BLaER1 treated with 17β-estradiol and CSF1 and Interleukin-3, amounts not matched to agents 10 nM and 100 nM (cell line): Measurements from ENCODE around the gene GPC1.

Experiments used
- H3K27ac ChIP-seq, 11 experiments: shearing (Covaris generic); formaldehyde crosslinking; 2 replicates each; pipeline ENCODE4 v1.8.1; 2022
- H3K27me3 ChIP-seq, 11 experiments: shearing (Covaris generic); formaldehyde crosslinking; 2 replicates each; pipeline ENCODE4 v1.8.1; 2022
- H3K36me3 ChIP-seq, 11 experiments: shearing (Covaris generic); formaldehyde crosslinking; 2 replicates each; pipeline ENCODE4 v1.8.1; 2022
- H3K4me1 ChIP-seq, 10 experiments: shearing (Covaris generic); formaldehyde crosslinking; 2 replicates each; pipeline ENCODE4 v1.8.1; 2022
- H3K4me2 ChIP-seq, 11 experiments: shearing (Covaris generic); formaldehyde crosslinking; 2 replicates each; pipeline ENCODE4 v1.8.1; 2022
- H3K4me3 ChIP-seq, 10 experiments: shearing (Covaris generic); formaldehyde crosslinking; 2 replicates each; pipeline ENCODE4 v1.8.1; 2022
- H3K9ac ChIP-seq, 11 experiments: shearing (Covaris generic); formaldehyde crosslinking; 2 replicates each; pipeline ENCODE4 v1.8.1; 2022
- H3K9me3 ChIP-seq, 11 experiments: shearing (Covaris generic); formaldehyde crosslinking; replicated peaks in 1 of 11; 2 replicates each; pipeline ENCODE4 v1.8.1; 2022
- H4K20me1 ChIP-seq, 11 experiments: shearing (Covaris generic); formaldehyde crosslinking; 2 replicates each; pipeline ENCODE4 v1.8.1; 2022
- Cebpa-rat ChIP-seq, 11 experiments: shearing (Covaris generic); IDR thresholded peaks; 2 replicates each; pipeline ENCODE4 v1.8.1; 2022

Gene GPC1

GRCh38 chr2:240503848-240504247, 68.4 kb downstream of the GPC1 start:
- H3K4me2 ChIP-seq, result no peak overlapping the region
- no peaks in the 10 kb centered on the region for H3K27me3 ChIP-seq
- no peak overlapping the region for H3K4me3 ChIP-seq
- no peak overlapping the region for H3K27ac ChIP-seq
- H3K9ac ChIP-seq, result no peak overlapping the region
- peaks cover 35 to 90% (median 66%) of the 10 kb centered on the region in 11 experiments for H3K36me3 ChIP-seq
- no peaks in the 10 kb centered on the region for H3K9me3 ChIP-seq
- no peaks in the 10 kb centered on the region for H3K4me1 ChIP-seq
- TF ChIP-seq Cebpa-rat (IDR thresholded peaks at IDR 0.05), result no peak
- H4K20me1 ChIP-seq, result peaks cover 0 to 33% (median 0%) of the 10 kb centered on the region in 11 experiments; a peak in 5 of 22 replicates

GRCh38 chr2:240505910-240506309, 70.4 kb downstream of the GPC1 start:
- Histone ChIP-seq H3K9me3 (no peaks in the 10 kb centered on the region), H3K4me3 (no peak overlapping the region), H3K27ac (no peak overlapping the region), H4K20me1 (peaks cover 0 to 31% (median 0%) of the 10 kb centered on the region in 11 experiments; a peak in 6 of 22 replicates), H3K36me3 (peaks cover 27 to 90% (median 64%) of the 10 kb centered on the region in 11 experiments), H3K4me2 (no peak overlapping the region), H3K27me3 (no peaks in the 10 kb centered on the region), H3K9ac (no peak overlapping the region), H3K4me1 (no peaks in the 10 kb centered on the region)
- no peak for TF ChIP-seq Cebpa-rat (IDR thresholded peaks at IDR 0.05)

GRCh38 chr2:240506406-240507059, 71.1 kb downstream of the GPC1 start:
- H4K20me1 ChIP-seq, result peaks cover 0 to 25% (median 0%) of the 10 kb centered on the region in 11 experiments; a peak in 4 of 22 replicates
- H3K9ac ChIP-seq, result no peak overlapping the region
- no peaks in the 10 kb centered on the region for H3K9me3 ChIP-seq
- H3K4me1 ChIP-seq, result no peaks in the 10 kb centered on the region
- no peak overlapping the region for H3K4me3 ChIP-seq
- no peak overlapping the region for H3K4me2 ChIP-seq
- no peak for TF ChIP-seq Cebpa-rat (IDR thresholded peaks at IDR 0.05)
- no peak overlapping the region for H3K27ac ChIP-seq
- H3K36me3 ChIP-seq, result peaks cover 27 to 90% (median 64%) of the 10 kb centered on the region in 11 experiments
- H3K27me3 ChIP-seq, result no peaks in the 10 kb centered on the region

- Histone ChIP-seq H3K36me3 (peaks cover 32 to 90% (median 67%) of the 10 kb centered on the region in 11 experiments), H4K20me1 (peaks cover 0 to 25% (median 0%) of the 10 kb centered on the region in 11 experiments; a peak in 4 of 22 replicates), H3K4me1 (no peaks in the 10 kb centered on the region), H3K4me3 (no peak overlapping the region), H3K9ac (no peak overlapping the region), H3K27me3 (no peaks in the 10 kb centered on the region), H3K27ac (no peak overlapping the region), H3K4me2 (no peak overlapping the region), H3K9me3 (no peaks in the 10 kb centered on the region)
- TF ChIP-seq Cebpa-rat (IDR thresholded peaks at IDR 0.05), result no peak
These were observed 71.8 kb downstream of the GPC1 start for GRCh38 chr2:240507060-240507777.

- H3K27me3 ChIP-seq, result no peaks in the 10 kb centered on the region
- no peaks in the 10 kb centered on the region for H3K9me3 ChIP-seq
- H3K36me3 ChIP-seq, result peaks cover 35 to 92% (median 73%) of the 10 kb centered on the region in 11 experiments
- H3K9ac ChIP-seq, result no peak overlapping the region; a peak in 1 of 22 replicates
- no peak overlapping the region for H3K4me3 ChIP-seq
- H3K4me2 ChIP-seq, result no peak overlapping the region
- no peak for TF ChIP-seq Cebpa-rat (IDR thresholded peaks at IDR 0.05)
- H3K4me1 ChIP-seq, result no peaks in the 10 kb centered on the region
- H3K27ac ChIP-seq, result no peak overlapping the region
- peaks cover 0 to 31% (median under 1%) of the 10 kb centered on the region in 11 experiments; a peak in 6 of 22 replicates for H4K20me1 ChIP-seq
These were observed 72.4 kb downstream of the GPC1 start for GRCh38 chr2:240507778-240508251.

GRCh38 chr2:240508832-240509545, 73.5 kb downstream of the GPC1 start:
- no peak overlapping the region for H3K4me3 ChIP-seq
- TF ChIP-seq Cebpa-rat (IDR thresholded peaks at IDR 0.05), result no peak
- no peaks in the 10 kb centered on the region for H3K9me3 ChIP-seq
- H3K4me1 ChIP-seq, result peaks cover 1 to 9% (median 7%) of the 10 kb centered on the region in 10 experiments
- H3K9ac ChIP-seq, result no peak overlapping the region
- peaks cover 0 to 33% (median 11%) of the 10 kb centered on the region in 11 experiments; a peak in 13 of 22 replicates for H4K20me1 ChIP-seq
- no peak overlapping the region for H3K4me2 ChIP-seq
- H3K27ac ChIP-seq, result no peak overlapping the region
- H3K27me3 ChIP-seq, result no peaks in the 10 kb centered on the region
- H3K36me3 ChIP-seq, result peaks cover 27 to 87% (median 74%) of the 10 kb centered on the region in 11 experiments

- H3K27me3 ChIP-seq, result no peaks in the 10 kb centered on the region
- H3K4me3 ChIP-seq, result no peak overlapping the region
- no peak overlapping the region for H3K4me2 ChIP-seq
- H3K4me1 ChIP-seq, result peaks cover 10 to 18% (median 16%) of the 10 kb centered on the region in 10 experiments
- no peak overlapping the region for H3K9ac ChIP-seq
- H4K20me1 ChIP-seq, result peaks cover 0 to 39% (median 13%) of the 10 kb centered on the region in 11 experiments; a peak in 13 of 22 replicates
- peaks cover 24 to 78% (median 66%) of the 10 kb centered on the region in 11 experiments for H3K36me3 ChIP-seq
- no peak overlapping the region for H3K27ac ChIP-seq
- no peaks in the 10 kb centered on the region for H3K9me3 ChIP-seq
- TF ChIP-seq Cebpa-rat (IDR thresholded peaks at IDR 0.05), result no peak
These were observed 74.4 kb downstream of the GPC1 start for GRCh38 chr2:240509667-240510512.

GRCh38 chr2:240510513-240511210, 75.2 kb downstream of the GPC1 start:
- H3K4me1 ChIP-seq, result peaks cover 10 to 19% (median 16%) of the 10 kb centered on the region in 10 experiments
- H3K27me3 ChIP-seq, result no peaks in the 10 kb centered on the region
- no peak overlapping the region for H3K4me2 ChIP-seq
- H3K4me3 ChIP-seq, result no peak overlapping the region
- no peak overlapping the region for H3K27ac ChIP-seq
- peaks cover 24 to 71% (median 58%) of the 10 kb centered on the region in 11 experiments for H3K36me3 ChIP-seq
- H3K9me3 ChIP-seq, result no peaks in the 10 kb centered on the region
- peaks cover 0 to 40% (median 13%) of the 10 kb centered on the region in 11 experiments; a peak in 13 of 22 replicates for H4K20me1 ChIP-seq
- TF ChIP-seq Cebpa-rat (IDR thresholded peaks at IDR 0.05), result no peak
- H3K9ac ChIP-seq, result no peak overlapping the region
